SK-N-MC (cell line): Measurements from ENCODE around the gene MMP27.

Experiments used
- EZH2 ChIP-seq: fragments of 200-600 bp; sonication (generic); IDR thresholded peaks from one replicate; pipeline ENCODE4 v1.6.1; 2017; ENCODE audit warnings: antibody characterized with exemption
- POLR2AphosphoS5 ChIP-seq: IDR thresholded peaks from 2 replicates; pipeline ENCODE4 v1.6.1; 2012; ENCODE audit warnings: mild to moderate bottlenecking, low read depth, low read length, borderline replicate concordance

DNA sequence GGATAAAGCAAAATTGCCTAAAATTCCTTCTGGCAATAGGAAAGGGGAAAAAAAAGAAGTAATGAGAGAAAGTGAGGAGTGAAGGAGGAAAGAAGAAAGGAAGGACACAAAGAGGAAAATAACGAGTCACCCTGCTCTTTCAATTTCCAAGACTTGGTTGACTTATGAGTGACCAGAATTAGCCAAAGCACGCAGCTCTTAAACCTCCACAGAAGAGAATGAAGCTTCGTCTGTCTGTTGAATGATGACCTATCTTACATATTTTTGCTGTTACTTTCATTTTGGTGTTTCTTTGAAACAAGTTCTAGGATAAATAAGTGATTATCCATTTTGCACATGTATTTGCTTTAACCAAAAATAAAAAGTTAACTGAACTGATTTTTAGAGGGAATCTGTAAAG is 728 bp downstream of the MMP27 start:
- TF ChIP-seq POLR2AphosphoS5 = no peak
- TF ChIP-seq EZH2 = no peak
